HG02588 (cell line): ENCODE data around the gene TRPM8.
"Not testable (repeated sequence)": the region's sequence is repeated elsewhere in the genome, so short reads cannot be mapped to it uniquely, and the experiment has no call there.

Experiments
- ATAC-seq: cut with Tn5 transposase; IDR thresholded peaks from one replicate; pipeline ENCODE4 v1.9.1; 2021; ENCODE audit warnings: mild to moderate bottlenecking, moderate library complexity; ENCODE audit not compliant: unreplicated experiment

The TRPM8 gene

DNA sequence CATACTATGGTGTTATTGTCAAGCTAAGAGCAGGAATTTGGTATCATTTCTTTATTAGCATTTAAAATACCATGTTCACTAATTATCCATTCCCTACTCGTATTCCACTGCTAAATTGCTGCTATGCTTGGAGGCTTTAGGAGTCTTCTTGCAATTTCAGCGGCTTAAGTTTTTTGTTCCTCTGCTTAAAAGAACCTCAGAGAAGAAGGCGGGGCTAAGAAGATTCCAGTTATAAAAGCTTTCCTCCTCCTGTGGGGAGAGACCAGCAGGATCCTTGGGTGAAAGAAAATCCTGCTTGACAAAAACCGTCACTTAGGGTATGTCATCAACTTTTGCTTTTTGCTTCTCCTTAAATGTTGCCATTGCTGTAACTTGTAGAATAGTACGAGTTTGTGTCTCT lies at the start of gene TRPM8:
Gene TRPM8 (plus strand): TSS at position 258 of the 400 bp plus-strand sequence. CDS start 9,165 bp downstream, outside the sequence.
- ATAC-seq, result no peak

DNA sequence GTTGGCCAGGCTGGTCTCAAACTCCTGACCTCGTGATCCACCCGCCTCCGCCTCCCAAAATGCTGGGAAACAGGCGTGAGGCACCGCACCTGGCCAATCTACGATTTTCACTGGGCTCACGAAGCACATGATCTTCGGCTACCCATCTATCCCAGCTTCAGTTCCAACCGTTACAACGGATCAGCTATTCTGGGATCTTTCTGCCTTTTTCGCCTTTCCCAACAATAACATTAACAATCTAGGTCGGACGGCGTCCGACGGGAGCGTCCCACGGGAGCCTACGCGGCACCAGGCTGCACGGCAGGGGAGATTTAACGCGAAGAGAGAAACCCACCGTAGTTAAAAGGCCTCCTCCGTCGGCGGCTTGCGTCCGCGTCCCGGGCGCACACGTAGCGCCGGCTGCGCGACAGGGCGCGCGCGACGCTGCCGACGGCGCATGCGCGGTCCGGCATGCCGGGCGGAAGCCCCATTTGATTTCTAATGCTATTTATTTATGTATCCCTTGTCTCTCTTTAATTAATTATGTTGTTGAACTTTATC lies 49.1 kb upstream of the TRPM8 start, which contains the start of gene MSL3B:
Gene MSL3B (minus strand): TSS at position 394 of the 540 bp plus-strand sequence.
- ATAC-seq, result peak; percentile 69

DNA sequence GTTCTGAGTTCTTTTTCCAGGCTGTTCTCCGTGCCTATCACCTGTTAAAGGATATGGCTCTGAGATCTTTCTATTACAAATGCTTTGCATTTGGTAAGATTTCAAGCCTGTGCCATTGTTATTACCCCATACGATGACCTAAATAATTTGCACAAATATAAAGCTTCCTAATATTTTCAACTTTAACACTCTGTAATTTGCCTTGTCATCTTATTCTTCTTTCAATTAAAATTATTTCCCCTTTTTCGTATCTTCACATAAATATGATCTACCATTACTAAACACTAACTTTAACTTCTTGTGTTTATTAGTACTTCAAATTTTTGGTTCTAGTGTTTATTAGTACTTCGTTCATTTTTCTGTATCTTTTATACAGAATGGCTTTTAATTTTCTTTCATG lies 45.7 kb upstream of the TRPM8 start:
- no peak for ATAC-seq

DNA sequence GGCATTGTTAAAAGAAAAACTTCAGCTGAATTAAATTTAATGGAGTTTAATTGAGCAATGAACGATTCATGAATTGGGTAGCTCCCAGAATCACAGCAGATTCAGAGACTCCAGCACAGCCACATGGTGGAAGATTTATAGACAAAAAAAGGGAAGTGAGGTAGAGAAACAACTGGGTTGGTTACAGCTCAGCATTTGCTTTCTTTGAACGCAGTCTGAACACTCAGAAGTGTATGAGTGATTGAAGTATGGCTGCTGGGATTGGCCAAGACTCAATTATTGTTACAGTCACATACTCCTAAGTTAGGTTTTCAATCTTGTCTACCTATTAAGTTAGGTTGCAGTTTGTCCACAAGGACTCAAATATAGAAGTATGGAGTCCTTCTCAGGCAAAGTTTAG lies 45.0 kb upstream of the TRPM8 start:
- ATAC-seq, result not testable (repeated sequence)

DNA sequence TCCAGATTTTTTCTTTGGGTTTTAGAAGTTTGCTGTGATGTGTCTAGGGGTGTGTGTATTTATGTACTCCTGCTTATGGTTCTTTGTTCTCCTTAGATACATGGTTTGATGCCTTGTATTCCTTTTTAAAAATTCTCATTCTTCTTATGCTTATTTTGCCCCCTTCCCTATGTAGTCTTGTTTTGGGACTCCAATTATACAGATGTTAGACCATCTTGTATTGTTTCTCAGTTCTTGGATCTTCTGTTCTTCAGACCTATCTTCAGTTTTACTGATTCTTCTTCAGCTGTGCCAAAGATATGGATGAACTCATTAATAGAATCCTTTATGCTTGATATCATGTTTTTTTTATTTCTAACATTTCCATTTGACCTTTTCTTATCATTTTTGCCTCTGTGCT lies 34.8 kb upstream of the TRPM8 start:
- no peak for ATAC-seq

DNA sequence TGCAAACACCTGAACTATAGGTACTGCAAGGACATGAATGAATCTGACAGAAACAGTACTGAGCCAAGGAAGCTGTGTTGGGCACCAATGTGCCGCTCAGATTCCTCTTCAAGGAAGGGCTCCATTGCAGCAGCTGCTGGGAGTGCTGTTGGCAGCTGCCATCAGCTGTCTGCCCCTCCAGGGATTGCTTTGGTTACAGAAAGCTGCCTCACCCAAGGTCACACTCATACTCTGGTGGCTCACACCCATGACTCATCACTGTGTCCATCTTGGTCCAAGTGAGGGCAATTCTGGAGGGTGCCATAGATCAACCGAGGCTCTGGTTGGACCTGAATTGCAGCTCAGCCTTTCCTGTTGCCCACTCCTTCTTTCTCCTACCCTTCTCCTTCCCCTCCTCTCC lies 24.4 kb upstream of the TRPM8 start:
- ATAC-seq, result no peak

DNA sequence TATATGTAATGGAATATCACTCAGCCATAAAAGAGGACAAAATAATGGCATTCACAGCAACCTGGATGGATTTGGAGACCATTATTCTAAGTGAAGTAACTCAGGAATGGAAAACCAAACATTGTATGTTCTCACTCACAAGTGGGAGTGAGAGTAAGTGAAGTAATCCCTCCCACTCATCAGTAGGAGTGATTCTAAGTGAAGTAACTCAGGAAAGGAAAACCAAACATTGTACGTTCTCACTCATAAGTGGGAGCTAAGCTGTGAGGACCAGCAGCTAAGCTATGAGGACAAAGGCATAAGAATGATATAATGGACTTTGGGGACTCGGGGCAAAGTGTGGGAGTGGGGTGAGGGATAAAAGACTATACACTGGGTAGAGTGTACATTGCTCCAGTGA lies 20.9 kb upstream of the TRPM8 start:
- ATAC-seq, result not testable (repeated sequence)

DNA sequence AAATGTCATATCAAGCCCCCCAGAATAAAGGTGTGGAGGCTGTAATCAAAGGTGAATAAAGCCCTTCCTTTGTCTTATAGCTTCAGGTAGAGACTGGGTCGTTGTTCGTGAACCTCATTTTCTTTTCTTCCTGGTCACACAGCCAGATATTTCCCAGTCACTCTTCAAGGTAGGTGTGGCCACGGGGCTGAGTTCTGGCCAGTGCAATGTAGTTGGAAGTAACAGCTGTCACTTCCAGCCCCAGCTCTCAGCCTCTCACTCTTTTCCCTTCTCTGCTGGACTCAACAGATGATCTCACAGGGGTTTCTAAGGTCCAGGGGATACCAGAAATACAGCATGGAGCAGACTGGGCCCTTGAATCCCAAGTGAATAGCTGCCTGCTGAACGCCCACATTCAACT lies 15.8 kb upstream of the TRPM8 start:
- ATAC-seq, result no peak

DNA sequence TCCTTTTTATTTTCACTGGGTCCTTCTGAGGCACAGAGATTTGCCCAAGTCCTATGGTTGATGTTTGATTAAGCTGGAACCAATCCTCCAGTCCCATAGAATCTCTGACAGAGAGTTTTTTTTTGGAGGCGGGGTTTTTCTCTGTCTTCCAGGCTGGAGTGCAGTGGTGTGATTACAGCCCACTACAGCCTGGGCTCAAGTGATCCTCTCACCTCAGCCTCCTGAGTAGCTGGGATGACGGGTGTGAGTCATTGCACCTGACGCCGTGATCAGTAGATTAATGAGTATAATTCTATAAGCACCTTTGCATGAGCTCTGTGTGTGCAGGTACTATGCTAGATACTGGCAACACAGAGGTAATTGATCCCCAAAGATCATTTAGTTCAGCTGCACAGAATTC lies 15.3 kb upstream of the TRPM8 start:
- ATAC-seq, result no peak

DNA sequence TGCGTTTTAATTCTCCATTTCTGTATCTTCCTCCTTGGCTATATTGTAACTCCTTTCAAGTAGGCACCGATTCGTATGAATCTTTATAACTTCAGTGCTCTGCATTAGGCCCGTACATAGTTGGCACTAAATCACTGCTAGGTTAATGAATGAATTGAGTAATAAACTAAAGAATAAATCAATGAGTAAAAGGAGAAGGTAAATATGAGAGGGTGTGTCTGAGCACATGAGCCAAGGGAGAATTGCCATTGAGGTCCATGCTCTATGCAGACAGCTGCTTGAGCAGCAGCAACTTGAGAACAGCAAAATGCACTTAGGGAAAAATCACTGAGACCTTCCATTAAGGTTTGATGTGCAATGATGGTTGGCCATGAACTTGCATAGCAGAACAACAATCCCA lies 11.2 kb upstream of the TRPM8 start:
- no peak for ATAC-seq

DNA sequence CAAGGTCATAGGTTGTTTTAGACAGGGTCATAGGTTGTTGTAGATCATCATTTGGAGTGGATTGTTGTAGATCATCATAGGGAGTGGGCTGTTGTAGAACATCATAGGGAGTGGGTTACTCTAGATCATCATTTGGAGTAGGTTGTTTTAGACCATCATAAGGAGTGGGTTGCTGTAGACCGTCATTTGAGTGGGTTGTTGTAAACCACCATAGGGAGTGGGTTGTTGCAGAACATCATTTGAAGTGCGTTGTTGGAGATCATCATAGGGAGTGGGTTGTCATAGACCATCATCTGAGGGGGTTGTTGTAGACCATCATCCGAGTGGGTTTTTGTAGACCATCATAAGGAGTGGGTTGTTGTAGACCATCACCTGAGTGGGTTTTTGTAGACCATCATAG lies 9.5 kb upstream of the TRPM8 start:
- no peak for ATAC-seq

DNA sequence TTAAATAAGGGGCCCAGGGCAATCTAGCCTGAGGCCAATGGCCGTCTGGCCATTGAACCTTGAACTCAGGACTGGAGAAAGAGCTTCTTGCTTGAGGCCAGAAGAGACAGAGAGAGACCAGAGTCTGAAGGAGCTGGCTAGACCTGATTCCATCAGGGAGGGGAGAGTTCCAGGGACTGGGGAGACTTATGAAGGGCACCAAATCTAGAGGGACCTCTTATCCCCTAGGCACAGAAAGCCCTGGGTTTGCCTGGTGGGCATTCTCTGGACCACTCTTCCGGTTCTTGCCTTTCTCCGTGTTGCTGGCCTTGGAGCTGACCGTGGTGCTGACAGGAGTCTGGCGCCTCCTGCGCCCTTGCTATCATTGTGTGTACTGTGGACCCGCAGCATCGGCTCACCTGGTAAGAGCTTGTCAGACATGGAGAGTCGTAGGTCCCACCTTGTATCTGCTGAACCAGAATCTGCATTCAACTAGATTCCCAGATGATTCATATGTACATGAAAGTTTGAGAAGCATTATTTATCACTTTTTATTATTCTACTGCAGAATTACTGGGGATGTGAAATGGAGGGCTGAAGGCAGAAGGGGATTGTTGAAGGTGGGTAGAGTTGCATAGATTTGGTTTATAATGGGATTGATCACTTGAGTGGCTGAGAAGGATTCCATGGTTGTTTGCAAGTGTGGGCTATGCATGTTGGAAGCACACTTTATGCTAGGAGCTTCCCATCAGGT lies 4.3 kb upstream of the TRPM8 start:
- ATAC-seq, result no peak

DNA sequence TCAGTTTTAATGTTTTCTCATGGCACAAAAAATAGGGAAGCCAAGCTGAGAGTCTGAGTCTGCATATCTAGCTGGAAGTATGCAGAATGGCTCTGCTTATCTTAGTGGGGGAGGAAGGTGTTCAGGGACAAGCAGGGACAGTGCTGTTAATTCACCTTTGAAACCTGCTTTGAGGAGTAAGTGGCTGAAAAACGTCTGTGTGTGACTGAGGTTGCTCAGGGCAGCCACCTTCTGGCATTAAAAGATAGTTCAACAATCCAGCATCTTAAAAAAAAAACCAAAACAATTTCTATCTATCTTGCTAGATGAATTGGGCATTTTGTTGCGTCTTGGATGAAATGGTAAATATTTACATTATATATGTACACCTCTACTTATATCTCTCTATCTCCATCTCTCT lies 2.0 kb upstream of the TRPM8 start:
- ATAC-seq, result no peak

DNA sequence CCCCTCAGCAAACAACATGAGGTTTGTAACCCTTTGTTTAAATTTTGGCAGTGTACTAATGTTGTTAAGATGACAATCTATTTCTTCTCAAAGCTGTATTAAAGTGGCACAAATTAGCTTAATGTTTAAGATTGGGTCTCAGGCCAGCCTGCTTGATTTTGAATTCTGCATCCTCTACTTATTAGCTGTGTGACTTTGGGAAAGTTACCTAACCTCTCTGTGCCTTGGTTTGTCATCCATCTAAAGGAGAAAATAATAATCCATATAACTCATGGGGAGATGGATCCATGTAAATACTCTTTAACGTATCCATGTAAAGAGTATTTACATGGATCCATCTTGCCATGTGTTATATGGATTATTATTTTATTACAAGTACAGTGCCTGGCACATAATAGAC lies 2.1 kb downstream of the TRPM8 start:
- no peak for ATAC-seq

DNA sequence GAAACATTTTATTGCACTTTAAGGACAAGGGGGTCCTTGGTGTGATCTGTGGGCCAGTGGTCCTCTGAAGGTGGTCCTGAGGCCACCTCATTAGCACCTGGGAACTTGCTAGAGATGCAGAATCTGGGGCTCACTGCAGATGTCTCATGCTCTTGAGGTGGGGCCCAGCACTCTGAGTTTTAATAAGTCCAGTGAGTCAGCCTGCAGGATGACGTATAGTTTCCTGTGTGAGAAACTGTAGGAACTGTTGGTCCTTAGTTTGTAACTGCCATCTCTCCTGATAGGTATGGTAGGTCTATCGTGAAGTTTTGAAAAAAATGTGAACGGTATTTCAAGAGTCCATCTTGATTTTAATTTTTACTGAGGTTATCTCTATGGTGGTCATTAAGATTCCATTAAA lies 2.8 kb downstream of the TRPM8 start:
- no peak for ATAC-seq

DNA sequence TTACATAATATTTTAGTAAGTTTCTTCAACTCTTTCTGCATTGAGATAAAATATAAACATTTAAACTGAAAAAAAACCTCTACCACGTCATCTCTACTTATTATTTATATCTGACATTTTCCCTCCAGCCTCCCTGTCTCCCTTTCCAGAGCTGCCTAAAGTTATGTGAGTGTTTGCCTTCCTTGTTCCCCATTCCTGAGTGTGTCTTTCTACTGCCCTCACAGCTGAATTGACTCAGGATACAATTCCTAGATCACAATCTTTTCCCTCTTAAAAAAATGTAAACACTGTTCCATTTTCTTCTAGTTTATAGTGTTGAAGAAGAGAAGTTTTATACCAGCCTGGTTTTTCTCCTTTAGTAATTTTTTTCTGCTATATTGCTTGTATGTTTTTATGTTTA lies 5.3 kb downstream of the TRPM8 start:
- no peak for ATAC-seq

DNA sequence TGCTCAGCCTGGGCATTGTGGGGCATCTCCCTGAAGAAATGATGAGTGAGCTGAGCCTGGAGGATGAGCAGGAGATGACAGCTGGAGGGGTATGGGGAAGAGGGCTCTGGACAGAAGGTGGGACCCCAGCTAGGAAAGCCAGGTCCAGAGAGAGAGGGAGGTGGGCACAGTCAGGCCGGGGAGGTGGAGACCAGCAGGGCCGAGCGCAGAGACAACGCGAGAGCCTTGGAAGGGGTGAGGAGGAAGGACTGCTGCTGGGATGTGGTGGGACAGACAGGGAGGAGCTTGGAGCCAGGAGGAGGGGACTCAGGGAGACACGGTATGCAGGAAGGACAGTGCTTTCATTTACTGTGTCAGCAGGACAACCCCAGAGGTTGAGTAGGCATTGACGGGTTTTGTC lies 8.2 kb downstream of the TRPM8 start:
- ATAC-seq, result no peak

DNA sequence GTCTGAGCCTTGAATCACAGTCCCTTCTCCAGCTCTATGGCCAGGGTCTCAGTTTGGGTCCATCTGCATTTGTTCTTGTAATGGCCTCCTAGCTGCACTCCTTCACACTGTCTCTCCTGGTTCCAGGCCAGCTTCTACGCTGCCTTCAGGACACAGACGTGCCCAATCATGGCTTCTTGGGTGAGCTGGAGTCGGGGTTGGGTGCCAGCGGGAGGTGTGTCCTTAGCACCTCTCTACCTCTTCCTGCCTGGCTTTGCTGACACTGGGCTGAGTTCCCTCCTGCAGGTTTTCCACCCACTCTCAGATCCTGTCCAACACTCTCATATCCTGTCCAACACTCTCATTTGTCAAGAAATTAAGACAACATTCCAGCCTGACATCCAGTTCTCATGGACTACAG lies 9.6 kb downstream of the TRPM8 start:
- ATAC-seq, result no peak

DNA sequence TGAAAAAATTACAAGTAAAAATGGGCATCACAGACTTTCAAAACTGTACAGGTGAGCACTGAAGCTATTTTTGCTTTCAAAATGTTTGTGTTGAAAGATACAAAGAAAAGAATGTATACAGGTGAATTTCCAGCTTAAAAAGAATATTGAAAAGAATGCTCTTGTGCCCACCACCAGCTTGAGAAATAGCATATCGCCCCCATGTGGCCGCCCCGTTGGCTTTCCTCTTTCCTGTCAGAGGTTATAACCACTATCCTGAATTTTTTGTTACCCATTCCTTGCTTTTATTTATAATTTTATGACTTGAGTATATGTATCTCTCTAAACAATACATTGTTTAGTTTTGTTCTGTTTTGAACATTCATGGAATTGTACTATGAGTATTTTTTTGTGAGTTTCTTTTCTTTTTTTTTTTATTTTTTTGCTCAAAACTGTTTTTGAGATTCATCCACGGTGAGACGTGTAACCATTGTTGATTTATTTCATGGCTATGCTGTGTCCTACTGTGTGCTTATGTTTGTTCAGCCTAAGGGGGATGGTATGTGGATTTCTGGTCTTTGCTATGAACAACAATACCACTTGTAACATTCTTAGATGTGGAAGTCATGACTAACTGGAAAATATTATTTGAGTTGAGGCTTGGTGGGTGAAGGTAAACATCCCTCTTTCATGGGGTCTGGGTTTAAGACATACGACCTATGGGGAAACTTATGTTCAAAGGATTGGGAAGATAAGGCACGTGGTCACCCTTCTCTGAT lies 11.6 kb downstream of the TRPM8 start:
- no peak for ATAC-seq

DNA sequence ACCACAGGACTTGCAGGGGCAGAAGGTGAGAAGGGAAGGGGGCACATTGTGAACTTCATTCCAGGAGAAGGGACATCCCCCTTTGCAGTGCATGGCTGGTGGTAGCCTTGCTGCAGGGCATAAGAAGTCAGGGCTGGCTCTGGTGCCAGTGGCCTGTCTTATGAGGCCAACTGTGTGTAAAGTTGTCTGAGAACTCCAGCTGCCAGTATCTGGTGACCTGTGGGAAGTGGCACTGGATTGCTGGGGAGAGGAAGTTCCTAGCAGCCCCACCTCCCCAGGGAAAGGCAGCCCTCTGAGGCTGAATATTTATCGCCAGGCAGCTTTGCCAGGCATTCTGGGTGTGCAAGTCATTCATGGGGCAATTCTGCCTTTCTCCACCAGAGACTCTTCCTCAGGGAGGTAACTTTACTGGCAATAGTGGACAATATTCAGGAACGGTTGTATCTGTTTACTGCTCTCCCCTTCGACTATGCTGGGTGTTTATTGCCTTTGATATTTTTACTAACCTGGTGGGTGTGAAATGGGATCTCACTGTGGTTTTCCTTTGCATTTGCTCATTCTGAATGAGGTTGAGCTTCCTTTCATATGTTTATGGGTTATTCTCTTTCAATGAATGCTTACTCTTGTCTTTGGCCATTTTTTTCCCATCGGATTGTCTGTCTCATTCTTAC lies 12.3 kb downstream of the TRPM8 start:
- no peak for ATAC-seq

DNA sequence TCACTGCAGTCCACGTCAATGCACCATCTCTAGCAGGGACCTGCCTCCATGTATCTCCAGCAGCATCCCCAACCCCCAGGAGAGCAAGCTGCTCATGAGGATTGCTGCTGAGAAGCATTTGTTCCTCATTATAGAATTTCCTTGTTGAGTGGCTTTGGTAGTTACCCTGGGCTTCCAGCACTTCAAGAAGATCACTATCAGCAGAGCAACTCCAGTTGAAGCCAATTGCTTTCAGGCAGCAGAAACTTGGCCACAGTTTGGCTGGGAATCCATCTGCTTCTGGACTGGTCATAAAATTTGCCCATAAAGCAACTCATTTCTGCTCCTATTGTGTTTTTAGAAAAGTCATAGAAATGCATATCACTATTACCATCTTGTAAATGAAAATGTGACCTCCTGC lies 17.4 kb downstream of the TRPM8 start:
- no peak for ATAC-seq

DNA sequence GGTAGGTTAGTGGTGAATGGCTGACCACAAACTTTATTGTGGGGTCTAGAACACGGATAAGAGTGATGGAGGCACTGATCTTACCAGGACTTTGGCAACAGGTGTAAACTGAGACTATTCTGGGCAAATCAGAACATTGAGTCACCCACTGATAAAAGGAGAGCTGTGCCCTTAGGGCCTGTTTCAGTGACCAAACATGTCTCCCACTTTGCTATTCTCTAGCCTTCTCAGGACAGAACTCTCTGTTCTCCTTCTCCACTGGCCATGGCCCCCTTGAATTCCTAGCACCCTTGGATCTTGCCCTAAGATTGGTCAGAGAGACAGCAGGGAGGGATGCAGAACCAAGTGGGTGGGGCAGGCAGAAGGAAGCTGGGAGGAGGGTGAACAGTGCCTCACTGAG lies 18.3 kb downstream of the TRPM8 start:
- ATAC-seq, result no peak
